ENCODE measurements around the gene DDA1. TPM values are rescaled to one million over a fixed set of nuclear protein-coding genes. Genes with fewer than 3 reads are reported as not detected.
A peak's percentile ranks its signal among the peaks of the same experiment; 100 is the strongest.

Gene DDA1
- total RNA-seq, 1 donor from 2014 or later, result 123 TPM

GRCh38 chr19:17260842-17261325 is 48.5 kb upstream of the DDA1 start:
- Histone ChIP-seq H3K9ac (ENCODE audit: low read length) (no peak overlapping the region), H3K4me3 (ENCODE audit: insufficient read depth, low read depth, low read length) (no peak overlapping the region), H4K20me1 (ENCODE audit: insufficient read depth, low read length) (no peaks in the 10 kb centered on the region), H3K9me3 (ENCODE audit: insufficient read depth, low read depth, low read length) (peaks cover 10% of the 10 kb centered on the region), H3K4me1 (ENCODE audit: insufficient read depth, low read length) (no peaks in the 10 kb centered on the region), H3K27ac (ENCODE audit: low read depth, low read length) (no peak overlapping the region), H3K4me2 (ENCODE audit: low read length) (no peak overlapping the region), H3K36me3 (ENCODE audit: insufficient read depth, low read length) (no peaks in the 10 kb centered on the region), H3K79me2 (ENCODE audit: insufficient read depth, low read length) (no peaks in the 10 kb centered on the region), H3K27me3 (ENCODE audit: insufficient read depth, low read length) (no peaks in the 10 kb centered on the region), H2AFZ (ENCODE audit: low read depth, low read length) (no peak overlapping the region)
- H3K27me3 Mint-ChIP-seq (ENCODE audit: low read depth, unreplicated experiment), result peaks cover 13% of the 10 kb centered on the region
- no peaks in the 10 kb centered on the region for H3K36me3 Mint-ChIP-seq (ENCODE audit: low read depth, unreplicated experiment)
- FAIRE-seq (no peak), DNase-seq (ENCODE audit: low read depth) (peak; percentile 27)
- no peak overlapping the region for H3K27ac Mint-ChIP-seq (ENCODE audit: unreplicated experiment)
- TF ChIP-seq EZH2 (IDR thresholded peaks at IDR 0.05; ENCODE audit: insufficient read depth, low read length), result no peak
- TF ChIP-seq, protein P1, sequence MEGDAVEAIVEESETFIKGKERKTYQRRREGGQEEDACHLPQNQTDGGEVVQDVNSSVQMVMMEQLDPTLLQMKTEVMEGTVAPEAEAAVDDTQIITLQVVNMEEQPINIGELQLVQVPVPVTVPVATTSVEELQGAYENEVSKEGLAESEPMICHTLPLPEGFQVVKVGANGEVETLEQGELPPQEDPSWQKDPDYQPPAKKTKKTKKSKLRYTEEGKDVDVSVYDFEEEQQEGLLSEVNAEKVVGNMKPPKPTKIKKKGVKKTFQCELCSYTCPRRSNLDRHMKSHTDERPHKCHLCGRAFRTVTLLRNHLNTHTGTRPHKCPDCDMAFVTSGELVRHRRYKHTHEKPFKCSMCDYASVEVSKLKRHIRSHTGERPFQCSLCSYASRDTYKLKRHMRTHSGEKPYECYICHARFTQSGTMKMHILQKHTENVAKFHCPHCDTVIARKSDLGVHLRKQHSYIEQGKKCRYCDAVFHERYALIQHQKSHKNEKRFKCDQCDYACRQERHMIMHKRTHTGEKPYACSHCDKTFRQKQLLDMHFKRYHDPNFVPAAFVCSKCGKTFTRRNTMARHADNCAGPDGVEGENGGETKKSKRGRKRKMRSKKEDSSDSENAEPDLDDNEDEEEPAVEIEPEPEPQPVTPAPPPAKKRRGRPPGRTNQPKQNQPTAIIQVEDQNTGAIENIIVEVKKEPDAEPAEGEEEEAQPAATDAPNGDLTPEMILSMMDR (IDR thresholded peaks at IDR 0.05; ENCODE audit: insufficient read depth, low read depth, low read length), result peak; percentile 73
- H3K4me3 Mint-ChIP-seq (ENCODE audit: unreplicated experiment), result no peak overlapping the region
- H3K9me3 Mint-ChIP-seq (ENCODE audit: unreplicated experiment), result no peaks in the 10 kb centered on the region
- H3K4me1 Mint-ChIP-seq (ENCODE audit: low read depth, unreplicated experiment), result no peaks in the 10 kb centered on the region

GRCh38 chr19:17262557-17262956 is 46.8 kb upstream of the DDA1 start:
- H3K27ac ChIP-seq (ENCODE audit: low read depth, low read length), result no peak overlapping the region
- H3K9me3 ChIP-seq (ENCODE audit: insufficient read depth, low read depth, low read length), result peaks cover 10% of the 10 kb centered on the region
- H3K9ac ChIP-seq (ENCODE audit: low read length), result no peak overlapping the region
- peaks cover 10% of the 10 kb centered on the region for H3K27me3 Mint-ChIP-seq (ENCODE audit: low read depth, unreplicated experiment)
- H3K4me1 ChIP-seq (ENCODE audit: insufficient read depth, low read length), result no peaks in the 10 kb centered on the region
- no peak for DNase-seq (ENCODE audit: low read depth)
- no peaks in the 10 kb centered on the region for H3K36me3 Mint-ChIP-seq (ENCODE audit: low read depth, unreplicated experiment)
- H3K4me1 Mint-ChIP-seq (ENCODE audit: low read depth, unreplicated experiment), result no peaks in the 10 kb centered on the region
- no peaks in the 10 kb centered on the region for H3K9me3 Mint-ChIP-seq (ENCODE audit: unreplicated experiment)
- H3K4me3 ChIP-seq (ENCODE audit: insufficient read depth, low read depth, low read length), result no peak overlapping the region
- H3K4me2 ChIP-seq (ENCODE audit: low read length), result no peak overlapping the region
- H3K36me3 ChIP-seq (ENCODE audit: insufficient read depth, low read length), result no peaks in the 10 kb centered on the region
- no peak for FAIRE-seq
- no peaks in the 10 kb centered on the region for H3K79me2 ChIP-seq (ENCODE audit: insufficient read depth, low read length)
- no peak overlapping the region for H2AFZ ChIP-seq (ENCODE audit: low read depth, low read length)
- no peak for TF ChIP-seq EZH2 (IDR thresholded peaks at IDR 0.05; ENCODE audit: insufficient read depth, low read length)
- TF ChIP-seq, protein P1 (IDR thresholded peaks at IDR 0.05; ENCODE audit: insufficient read depth, low read depth, low read length), result no peak
- H3K4me3 Mint-ChIP-seq (ENCODE audit: unreplicated experiment), result no peak overlapping the region
- H3K27ac Mint-ChIP-seq (ENCODE audit: unreplicated experiment), result no peak overlapping the region
- H3K27me3 ChIP-seq (ENCODE audit: insufficient read depth, low read length), result no peaks in the 10 kb centered on the region
- no peaks in the 10 kb centered on the region for H4K20me1 ChIP-seq (ENCODE audit: insufficient read depth, low read length)
